Peyer's patch (tissue), 4 donors: ENCODE measurements around the gene CCDC110. TPM values are rescaled to one million over a fixed set of nuclear protein-coding genes. Genes with fewer than 3 reads are reported as not detected.

Source experiments
- DNase-seq, 3 donors: peaks; one replicate each; pipeline ENCODE4 v3.0.0-alpha.2; 2017 to 2019
- H3K27ac ChIP-seq, 4 donors: fragments of 200-600 bp; sonication (generic); one replicate each; pipeline ENCODE4 v1.5.1; 2016 to 2019
- H3K27me3 ChIP-seq, 2 donors: fragments of 200-600 bp; sonication (generic); one replicate each; pipeline ENCODE4 v1.5.1; 2019
- H3K36me3 ChIP-seq, 3 donors: fragments of 200-600 bp; sonication (generic); one replicate each; pipeline ENCODE4 v1.5.1; 2016 to 2019
- H3K4me1 ChIP-seq, 4 donors: fragments of 200-600 bp; sonication (generic); one replicate each; pipeline ENCODE4 v1.5.1; 2016 to 2019
- H3K4me3 ChIP-seq, 4 donors: fragments of 200-600 bp; sonication (generic); 1 replicate in 3 of 4; 2 replicates in 1 of 4; pipeline ENCODE4 v1.5.1; 2016 to 2019; ENCODE audit warnings: mild to moderate bottlenecking in 1 of 4
- H3K9me3 ChIP-seq, 4 donors: fragments of 200-600 bp; sonication (generic); one replicate each; pipeline ENCODE4 v1.5.1; 2016 to 2019; ENCODE audit warnings: mild to moderate bottlenecking in 1 of 4
- CTCF ChIP-seq, 6 experiments: fragments of 450-650 bp in 4 of 6; fragments of 200-600 bp in 2 of 6; sonication (generic) in 1 of 6; IDR thresholded peaks; one replicate each; pipeline ENCODE4 v1.5.1; 2017 to 2019; ENCODE audit warnings: antibody characterized with exemption in 6 of 6, mild to moderate bottlenecking in 3 of 6, moderate library complexity in 1 of 6
- POLR2A ChIP-seq, 2 donors: fragments of 450-650 bp; IDR thresholded peaks; one replicate each; pipeline ENCODE4 v1.5.1; 2017; ENCODE audit warnings: antibody characterized with exemption in 2 of 2, mild to moderate bottlenecking in 2 of 2, moderate library complexity in 2 of 2
- total RNA-seq, 4 donors: library from RNA; depleted of rRNA; stranded (reverse); fragments of >200 nt; gene quantifications; one replicate each; pipeline ENCODE4 v1.1.0, GENCODE V29; 2016

Gene CCDC110
- total RNA-seq, 4 donors from 2014 or later: 0.80 to 0.88 TPM; not detected in 2

DNA sequence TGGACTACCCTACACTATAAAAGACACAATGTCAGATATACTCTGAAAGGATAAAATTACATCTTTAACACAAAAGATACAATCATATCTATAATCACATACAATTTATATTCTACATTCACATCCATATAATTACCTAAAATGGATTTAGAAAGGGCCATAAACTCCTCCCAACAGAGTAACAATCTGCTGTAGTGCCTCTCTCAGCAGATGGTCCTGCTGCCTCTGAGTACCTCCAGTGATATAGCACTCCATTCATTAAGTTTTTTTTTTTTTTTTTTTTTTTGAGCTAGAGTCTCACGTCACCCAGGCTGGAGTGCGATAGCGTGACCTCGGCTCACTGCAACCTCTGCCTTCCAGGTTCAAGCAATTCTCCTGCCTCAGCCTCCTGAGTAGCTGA is 67.5 kb downstream of the CCDC110 start:
- H3K4me3 ChIP-seq: no peak overlapping the region
- no peak for TF ChIP-seq CTCF (IDR thresholded peaks at IDR 0.05)
- TF ChIP-seq POLR2A (IDR thresholded peaks at IDR 0.05): no peak
- H3K9me3 ChIP-seq: no peaks in the 10 kb centered on the region
- H3K4me1 ChIP-seq: peaks cover 0 to 6% (median 0%) of the 10 kb centered on the region in 4 donors
- no peaks in the 10 kb centered on the region for H3K27me3 ChIP-seq
- no peak overlapping the region for H3K27ac ChIP-seq
- peaks cover 0 to 71% (median 0%) of the 10 kb centered on the region in 3 donors for H3K36me3 ChIP-seq
- no peak for DNase-seq

DNA sequence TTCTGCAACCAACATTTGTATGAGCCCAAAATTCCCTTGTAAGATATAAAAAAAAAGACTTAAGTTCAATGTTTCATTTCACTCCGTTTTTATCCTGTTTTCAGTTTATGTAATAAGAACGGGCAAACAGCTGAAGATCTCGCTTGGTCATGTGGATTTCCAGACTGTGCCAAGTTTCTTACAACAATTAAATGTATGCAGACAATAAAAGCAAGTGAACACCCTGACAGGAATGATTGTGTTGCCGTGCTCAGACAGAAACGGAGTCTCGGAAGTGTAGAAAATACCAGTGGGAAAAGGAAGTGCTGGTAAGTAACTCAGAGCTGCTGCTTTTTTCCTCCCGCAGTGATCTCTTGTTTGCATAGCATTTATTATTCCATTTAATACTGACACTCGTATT is 72.1 kb downstream of the CCDC110 start:
- Histone ChIP-seq H3K27me3 (no peaks in the 10 kb centered on the region), H3K27ac (no peak overlapping the region), H3K9me3 (no peaks in the 10 kb centered on the region), H3K4me3 (no peak overlapping the region), H3K36me3 (peaks cover 0 to 43% (median 0%) of the 10 kb centered on the region in 3 donors), H3K4me1 (peaks cover 0 to 19% (median 4%) of the 10 kb centered on the region in 4 donors)
- no peak for DNase-seq
- TF ChIP-seq CTCF (IDR thresholded peaks at IDR 0.05) (no peak), POLR2A (IDR thresholded peaks at IDR 0.05) (no peak)

- Histone ChIP-seq H3K36me3 (peaks cover 0 to 43% (median 0%) of the 10 kb centered on the region in 3 donors), H3K9me3 (no peaks in the 10 kb centered on the region), H3K4me1 (peaks cover 0 to 19% (median 4%) of the 10 kb centered on the region in 4 donors), H3K27ac (no peak overlapping the region), H3K27me3 (no peaks in the 10 kb centered on the region), H3K4me3 (no peak overlapping the region)
- TF ChIP-seq CTCF (IDR thresholded peaks at IDR 0.05) (no peak), POLR2A (IDR thresholded peaks at IDR 0.05) (no peak)
- no peak for DNase-seq
Measured at GRCh38 chr4:185398618-185399017, 72.9 kb downstream of the CCDC110 start.

GRCh38 chr4:185396724-185397385 is 74.7 kb downstream of the CCDC110 start, which contains the start of gene ANKRD37:
ANKRD37 (plus strand) TSS chr4:185396841; CDS start chr4:185396924, 83 bp downstream.
- Histone ChIP-seq H3K27ac (peak within 1 kb of the TSS; percentile 90 to 100 (median 97)), H3K4me3 (peak within 1 kb of the TSS; percentile 50 to 92 (median 67)), H3K4me1 (peaks cover 0 to 19% (median 4%) of the 10 kb centered on the region in 4 donors), H3K36me3 (peaks cover 0 to 25% (median 0%) of the 10 kb centered on the region in 3 donors), H3K27me3 (no peaks in the 10 kb centered on the region), H3K9me3 (no peaks in the 10 kb centered on the region)
- TF ChIP-seq POLR2A (IDR thresholded peaks at IDR 0.05) (peak; percentile 61 to 79), CTCF (IDR thresholded peaks at IDR 0.05) (peak in 1 of 6 experiments; percentile 18)
- peak in 1 of 3 donors; percentile 67 for DNase-seq

GRCh38 chr4:185395956-185396723 is 75.4 kb downstream of the CCDC110 start:
- H3K4me1 ChIP-seq: peaks cover 0 to 19% (median 4%) of the 10 kb centered on the region in 4 donors
- peaks cover 0 to 18% (median 0%) of the 10 kb centered on the region in 3 donors for H3K36me3 ChIP-seq
- peak overlapping the region; percentile 90 to 100 (median 97) for H3K27ac ChIP-seq
- no peaks in the 10 kb centered on the region for H3K27me3 ChIP-seq
- peak; percentile 91 to 99 (median 98) for DNase-seq
- H3K4me3 ChIP-seq: peak overlapping the region; percentile 50 to 92 (median 67)
- no peaks in the 10 kb centered on the region for H3K9me3 ChIP-seq
- TF ChIP-seq POLR2A (IDR thresholded peaks at IDR 0.05) (peak; percentile 52 to 54), CTCF (IDR thresholded peaks at IDR 0.05) (no peak)
